ENCODE data around the gene RALGDS. TPM values are rescaled to one million over a fixed set of nuclear protein-coding genes. Genes with fewer than 3 reads are reported as not detected.

RALGDS gene
- total RNA-seq, 1 donor from 2014 or later = 29.2 TPM

DNA sequence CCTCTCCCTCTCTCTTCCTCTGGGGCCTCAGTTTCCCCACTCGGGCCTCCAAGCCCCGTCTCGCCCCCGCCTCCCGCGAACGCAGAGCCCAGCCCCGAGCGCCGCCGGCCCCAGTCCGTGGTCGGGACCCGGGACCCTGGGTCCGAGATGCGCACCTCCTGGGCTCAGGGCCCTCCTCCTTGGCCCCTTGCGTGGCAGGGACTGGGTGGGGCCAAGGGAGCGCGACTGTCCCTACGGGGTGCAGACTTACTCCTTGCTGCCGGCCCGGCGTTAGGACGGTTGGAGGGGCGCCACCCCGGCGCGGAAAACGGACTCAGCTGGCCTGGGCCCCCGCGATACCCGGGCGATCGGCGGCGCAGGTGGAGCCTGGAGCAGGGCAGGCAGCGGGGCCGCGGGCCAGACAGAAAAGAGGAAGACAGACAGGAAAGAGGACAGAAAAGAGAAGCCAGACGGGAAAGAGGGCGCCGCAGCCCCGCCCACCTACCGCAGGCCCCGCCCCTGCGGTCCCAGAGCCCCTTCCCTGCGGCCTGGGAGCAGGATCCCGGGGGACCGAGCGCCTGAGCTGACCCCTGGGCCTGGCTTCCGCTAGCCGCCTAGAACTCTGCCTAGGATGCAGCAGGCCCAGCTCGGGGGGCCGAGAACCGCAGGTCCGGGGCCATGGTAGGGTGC is 42.6 kb upstream of the RALGDS start, which contains the start of gene GBGT1:
Gene GBGT1, minus strand, starts transcription at position 411 of the 669 bp plus-strand sequence. CDS start 1,502 bp downstream, outside the sequence.
- ChIA-PET CTCF (interaction anchor here (1.0 kb wide), 1 partner anchor 19 kb away, joined by 3 read pairs; no protein-coding TSS in a partner anchor), POLR2A (interaction anchor here (0.7 kb wide), 1 partner anchor 172 kb away, joined by 3 read pairs; the partner anchor contains the start of gene SURF6)
- Mint-ChIP-seq H3K9me3 (no peaks in the 10 kb centered on the region), H3K4me3 (peak within 1 kb of the TSS; percentile 90), H3K27me3 (peaks cover 3% of the 10 kb centered on the region), H3K36me3 (ENCODE audit: low read depth) (peaks cover 17% of the 10 kb centered on the region), H3K4me1 (peaks cover 26% of the 10 kb centered on the region), H3K27ac (peak within 1 kb of the TSS; percentile 63)
- TF ChIP-seq, protein P1, sequence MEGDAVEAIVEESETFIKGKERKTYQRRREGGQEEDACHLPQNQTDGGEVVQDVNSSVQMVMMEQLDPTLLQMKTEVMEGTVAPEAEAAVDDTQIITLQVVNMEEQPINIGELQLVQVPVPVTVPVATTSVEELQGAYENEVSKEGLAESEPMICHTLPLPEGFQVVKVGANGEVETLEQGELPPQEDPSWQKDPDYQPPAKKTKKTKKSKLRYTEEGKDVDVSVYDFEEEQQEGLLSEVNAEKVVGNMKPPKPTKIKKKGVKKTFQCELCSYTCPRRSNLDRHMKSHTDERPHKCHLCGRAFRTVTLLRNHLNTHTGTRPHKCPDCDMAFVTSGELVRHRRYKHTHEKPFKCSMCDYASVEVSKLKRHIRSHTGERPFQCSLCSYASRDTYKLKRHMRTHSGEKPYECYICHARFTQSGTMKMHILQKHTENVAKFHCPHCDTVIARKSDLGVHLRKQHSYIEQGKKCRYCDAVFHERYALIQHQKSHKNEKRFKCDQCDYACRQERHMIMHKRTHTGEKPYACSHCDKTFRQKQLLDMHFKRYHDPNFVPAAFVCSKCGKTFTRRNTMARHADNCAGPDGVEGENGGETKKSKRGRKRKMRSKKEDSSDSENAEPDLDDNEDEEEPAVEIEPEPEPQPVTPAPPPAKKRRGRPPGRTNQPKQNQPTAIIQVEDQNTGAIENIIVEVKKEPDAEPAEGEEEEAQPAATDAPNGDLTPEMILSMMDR (IDR thresholded peaks at IDR 0.05) = no peak
- ATAC-seq (ENCODE audit: low read depth) = peak; percentile 76
- peak; percentile 70 for DNase-seq
- intact Hi-C loops (cut with micrococcal nuclease) = no loop called here

DNA sequence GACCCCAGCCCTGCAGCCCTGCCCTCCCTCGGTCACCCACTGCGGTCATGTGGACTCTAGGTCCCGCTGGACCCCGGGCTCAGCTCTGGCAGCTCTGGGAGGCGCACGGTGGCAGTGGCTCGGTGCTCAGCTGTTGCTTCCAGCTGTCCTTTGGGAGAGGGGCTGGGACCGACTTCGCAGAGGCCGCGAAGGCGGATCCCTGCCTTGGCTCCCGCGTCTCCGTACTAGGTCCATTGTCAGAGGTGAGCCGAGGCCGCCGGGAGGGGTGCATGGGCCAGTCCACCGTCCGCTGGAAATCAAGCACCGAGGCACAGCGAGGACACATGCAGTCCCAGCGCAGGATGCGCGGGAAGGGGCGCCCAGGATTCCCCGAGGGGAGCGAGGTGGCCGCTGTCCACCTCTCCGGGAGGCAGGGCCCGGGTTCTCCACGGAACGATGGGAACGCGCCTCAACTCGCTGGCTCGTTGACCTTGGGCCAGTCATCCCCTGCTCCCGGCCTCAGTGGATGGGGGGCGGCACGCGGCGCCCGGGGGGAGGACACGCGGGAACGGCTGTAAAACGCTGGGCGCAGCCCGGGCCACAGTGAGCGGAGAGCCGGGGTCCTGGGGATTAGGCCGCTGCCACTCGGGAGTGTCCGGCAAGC is 41.9 kb upstream of the RALGDS start:
- Mint-ChIP-seq H3K9me3 (no peaks in the 10 kb centered on the region), H3K27ac (peak overlapping the region; percentile 30), H3K4me3 (peak overlapping the region; percentile 90), H3K27me3 (no peaks in the 10 kb centered on the region), H3K4me1 (peaks cover 26% of the 10 kb centered on the region), H3K36me3 (ENCODE audit: low read depth) (peaks cover 18% of the 10 kb centered on the region)
- TF ChIP-seq, protein P1 (IDR thresholded peaks at IDR 0.05) = no peak
- POLR2A ChIA-PET = no interaction called here
- CTCF ChIA-PET = no interaction called here
- intact Hi-C loops (cut with micrococcal nuclease) = no loop called here
- DNase-seq = no peak
- ATAC-seq (ENCODE audit: low read depth) = no peak

DNA sequence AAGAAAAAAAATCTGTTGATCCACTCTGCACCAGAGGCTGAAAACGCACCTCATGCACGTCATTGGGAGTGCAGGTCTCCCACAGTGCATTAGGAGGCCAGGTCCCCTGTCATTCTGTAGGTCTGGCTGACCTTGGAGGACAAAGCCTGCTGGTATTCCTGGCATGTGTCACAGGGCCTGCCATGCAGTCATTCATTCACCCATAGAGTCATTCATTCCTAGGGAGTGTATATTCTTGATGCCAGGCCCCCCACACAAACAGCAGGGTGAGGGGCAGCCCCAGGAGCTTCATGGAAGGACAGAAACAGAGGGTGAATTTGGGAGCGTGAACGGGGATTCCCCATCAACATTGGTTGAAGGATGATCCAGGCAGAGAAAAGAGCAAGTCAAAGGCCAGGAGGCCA is 40.5 kb upstream of the RALGDS start:
- no peak overlapping the region for H3K27ac Mint-ChIP-seq
- CTCF ChIA-PET = no interaction called here
- no peak for DNase-seq
- H3K4me3 Mint-ChIP-seq = peak overlapping the region; percentile 66
- no peak for ATAC-seq (ENCODE audit: low read depth)
- H3K36me3 Mint-ChIP-seq (ENCODE audit: low read depth) = peaks cover 25% of the 10 kb centered on the region
- TF ChIP-seq, protein P1 (IDR thresholded peaks at IDR 0.05) = no peak
- intact Hi-C loops (cut with micrococcal nuclease) = loop anchor here (1.0 kb wide), 1 partner anchor 12 kb away; no protein-coding TSS in a partner anchor
- no peaks in the 10 kb centered on the region for H3K27me3 Mint-ChIP-seq
- peaks cover 26% of the 10 kb centered on the region for H3K4me1 Mint-ChIP-seq
- POLR2A ChIA-PET = no interaction called here
- H3K9me3 Mint-ChIP-seq = no peaks in the 10 kb centered on the region

DNA sequence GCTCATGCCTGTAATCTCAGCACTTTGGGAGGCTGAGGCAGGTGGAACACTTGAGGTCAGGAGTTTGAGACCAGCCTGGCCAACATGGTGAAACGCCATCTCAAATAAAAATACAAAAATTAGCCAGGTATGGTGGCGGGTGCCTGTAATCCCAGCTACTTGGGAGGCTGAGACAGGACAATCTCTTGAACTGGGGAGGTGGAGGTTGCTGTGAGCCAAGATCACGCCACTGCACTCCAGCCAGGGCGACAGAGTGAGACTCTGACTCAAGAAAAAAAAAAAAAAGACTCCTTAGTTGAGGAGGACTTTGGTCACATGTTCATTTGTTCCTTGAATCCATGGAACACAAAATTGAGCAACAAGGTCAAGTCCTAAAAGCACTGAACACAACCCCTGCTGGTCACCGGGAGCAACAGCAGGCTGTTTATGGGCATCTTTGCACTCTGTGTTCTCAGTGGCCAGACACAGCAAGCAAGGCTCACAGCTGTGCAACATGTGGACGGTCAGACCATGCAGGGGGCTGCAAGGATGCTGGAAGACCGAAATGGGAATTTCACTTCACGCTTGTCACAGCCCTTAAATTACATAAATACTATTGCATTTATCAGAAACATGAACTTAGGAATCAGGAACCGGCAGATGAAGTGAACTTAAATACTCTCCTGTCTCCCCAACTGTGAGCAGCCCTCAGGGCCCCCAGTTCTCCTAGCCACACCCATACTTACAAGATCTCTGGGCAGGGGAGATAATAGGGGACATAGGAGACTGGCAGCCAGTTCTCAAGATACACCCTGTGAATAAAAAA is 39.9 kb upstream of the RALGDS start:
- Mint-ChIP-seq H3K4me1 (peaks cover 26% of the 10 kb centered on the region), H3K27ac (peak overlapping the region; percentile 46), H3K4me3 (peak overlapping the region; percentile 41), H3K36me3 (ENCODE audit: low read depth) (peaks cover 27% of the 10 kb centered on the region), H3K27me3 (no peaks in the 10 kb centered on the region), H3K9me3 (no peaks in the 10 kb centered on the region)
- TF ChIP-seq, protein P1 (IDR thresholded peaks at IDR 0.05) = peak; percentile 54
- ATAC-seq (ENCODE audit: low read depth) (peak; percentile 64), DNase-seq (no peak)
- ChIA-PET POLR2A (no interaction called here), CTCF (interaction anchor here (0.7 to 1.8 kb wide), 2 partner anchors 17 to 518 kb away, joined by 3 to 5 read pairs; no protein-coding TSS in a partner anchor)
- intact Hi-C loops (cut with micrococcal nuclease) = loop anchor here (1.0 kb wide), 1 partner anchor 12 kb away; no protein-coding TSS in a partner anchor
